ENCODE results near the gene TMEM117.
"Not testable (repeated sequence)": the region's sequence is repeated elsewhere in the genome, so short reads cannot be mapped to it uniquely, and the experiment has no call there.

Gene TMEM117

DNA sequence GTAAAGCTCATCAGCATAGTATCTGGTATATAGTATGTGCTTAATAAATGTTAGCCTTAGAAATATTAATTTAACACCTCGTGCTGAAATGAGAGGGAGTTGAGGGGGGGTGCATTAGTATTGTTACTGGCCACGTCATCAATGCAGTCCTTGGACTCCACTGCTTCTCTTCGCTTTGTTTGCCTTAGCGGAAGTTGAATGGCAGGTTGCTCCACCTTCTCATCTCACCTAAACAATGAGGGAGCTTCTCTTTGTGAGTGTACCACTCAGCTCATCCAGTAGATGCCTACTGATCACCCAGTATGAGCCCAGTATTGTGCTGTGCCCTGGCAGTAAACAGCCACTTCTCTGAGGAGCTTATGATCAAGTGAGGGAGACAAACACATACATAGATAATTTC lies 4.5 kb downstream of the TMEM117 start:
- DNase-seq (ENCODE audit: low read depth in 2 of 2): no peak

DNA sequence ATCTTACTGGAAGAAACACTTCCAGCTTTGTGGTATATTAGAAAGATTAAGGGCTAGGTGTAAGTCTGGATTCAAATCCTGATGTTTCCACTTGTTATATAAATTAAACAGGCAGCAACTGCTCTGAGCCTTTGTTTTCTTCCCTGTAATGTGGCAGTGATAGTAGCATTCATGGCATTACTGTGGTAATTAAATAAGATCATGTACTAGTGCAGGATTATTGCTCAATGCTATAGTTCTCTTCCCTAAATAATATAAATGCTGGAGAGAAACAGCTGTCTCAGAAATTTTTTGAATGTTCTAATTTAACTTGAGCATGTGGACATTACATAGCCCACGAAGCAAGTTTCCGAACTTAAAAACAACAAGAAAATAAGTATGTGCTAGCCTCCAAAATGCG lies 5.4 kb downstream of the TMEM117 start:
- no peak for DNase-seq (ENCODE audit: low read depth in 2 of 2)

DNA sequence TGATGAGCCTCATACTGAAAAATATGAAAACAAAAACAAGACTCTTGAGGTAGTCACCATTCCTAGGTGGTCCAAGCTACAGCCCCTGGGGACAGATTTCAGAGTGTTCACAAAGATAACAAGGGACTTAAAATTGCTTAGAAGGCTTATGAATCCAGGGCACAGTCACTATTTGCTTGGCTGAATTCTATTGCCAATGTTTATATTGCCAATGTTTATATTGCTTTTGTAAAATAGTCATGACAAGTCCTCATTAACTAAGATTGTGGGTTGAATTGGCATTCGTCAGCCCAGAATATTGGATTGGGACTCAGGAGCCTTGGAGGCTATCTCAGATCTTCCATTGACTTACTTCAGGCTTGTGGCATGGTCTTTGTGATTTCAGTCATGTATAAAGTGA lies 6.4 kb downstream of the TMEM117 start:
- no peak for DNase-seq (ENCODE audit: low read depth in 2 of 2)

DNA sequence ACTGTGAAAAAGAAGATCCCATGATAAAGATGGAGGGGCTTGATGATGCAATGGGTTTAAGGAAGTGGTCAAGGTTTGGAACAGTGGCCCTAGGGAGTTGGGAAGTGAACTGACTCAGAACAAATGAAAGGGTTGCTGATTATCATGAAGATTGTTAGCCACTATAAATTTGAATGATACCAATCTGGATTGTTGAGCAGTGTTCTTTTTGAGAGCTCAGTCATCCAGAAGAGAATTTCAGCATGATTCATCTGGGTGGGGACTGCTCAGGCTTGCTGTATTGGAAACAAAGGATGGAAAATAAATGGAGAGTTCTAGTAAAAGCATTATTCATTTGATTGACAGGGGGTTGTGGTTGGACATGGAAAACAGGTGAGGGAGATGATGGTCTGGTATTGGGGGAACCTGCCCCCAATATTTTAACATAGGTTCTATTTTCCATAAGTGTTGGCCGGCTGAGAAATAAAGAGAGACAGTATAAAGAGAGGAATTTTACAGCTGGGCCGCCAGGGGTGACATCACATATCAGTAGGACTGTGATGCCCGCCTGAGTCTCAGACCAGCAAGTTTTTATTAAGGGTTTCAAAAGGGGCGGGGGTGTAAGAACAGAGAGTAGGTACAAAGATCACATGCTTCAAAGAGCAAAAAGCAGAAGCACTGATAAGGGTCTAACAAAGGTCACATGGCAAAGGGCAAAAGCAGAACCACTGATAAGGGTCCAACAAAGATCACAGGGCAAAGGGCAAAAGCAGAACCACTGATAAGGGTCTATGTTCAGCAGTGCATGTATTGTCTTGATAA lies 11.7 kb downstream of the TMEM117 start:
- DNase-seq (ENCODE audit: low read depth in 2 of 2): not testable (repeated sequence)

DNA sequence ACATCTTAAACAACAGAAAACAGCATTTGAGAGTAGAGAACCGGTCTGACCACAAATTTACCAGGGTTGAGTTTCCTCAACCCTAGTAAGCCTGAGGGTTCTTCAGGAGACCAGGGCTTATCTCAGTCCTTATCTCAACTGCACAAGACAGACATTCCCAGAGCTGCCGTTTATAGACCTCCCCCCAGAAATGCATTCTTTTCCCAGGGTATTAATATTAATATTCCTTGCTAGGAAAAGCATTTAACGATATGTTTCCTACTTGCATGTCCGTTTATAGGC lies 12.3 kb downstream of the TMEM117 start:
- no peak for DNase-seq (ENCODE audit: low read depth in 2 of 2)

DNA sequence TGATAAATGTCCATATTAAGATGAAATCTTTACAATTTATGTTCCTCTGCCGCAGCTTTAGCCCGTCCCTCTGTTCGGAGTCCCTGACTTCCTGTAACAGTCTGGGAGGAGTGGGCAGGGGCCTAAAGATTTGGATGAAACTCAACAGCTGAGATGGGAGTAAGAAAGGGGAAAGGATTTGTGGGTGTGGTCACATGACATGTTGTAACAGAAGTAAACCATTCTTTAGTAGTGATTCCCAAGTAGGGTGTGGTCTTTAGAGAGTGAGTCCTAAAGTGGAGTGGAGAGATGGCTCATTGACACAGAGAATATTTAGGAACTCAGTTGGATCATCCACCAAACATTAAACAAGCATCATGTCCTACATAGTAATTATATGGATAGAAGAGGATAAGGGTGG lies 12.9 kb downstream of the TMEM117 start:
- DNase-seq (ENCODE audit: low read depth in 2 of 2): no peak

DNA sequence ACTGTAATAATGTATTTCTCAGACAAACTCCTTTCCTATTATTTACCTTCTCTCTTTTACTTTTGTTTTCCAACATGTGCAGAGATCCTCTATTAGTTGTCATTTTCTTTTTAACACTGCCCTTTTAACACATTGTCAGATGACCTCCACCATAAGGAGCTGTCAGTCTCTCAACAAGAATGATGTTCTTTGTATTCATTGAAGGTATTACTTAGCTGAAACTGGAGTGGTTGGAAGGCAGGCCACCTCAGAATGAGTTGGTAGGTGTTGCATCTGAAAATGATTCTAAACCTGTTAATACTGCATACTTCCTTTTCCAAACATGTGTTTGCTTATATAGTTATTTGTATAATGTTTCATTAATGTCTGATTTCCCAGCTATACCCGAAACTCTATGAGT lies 16.9 kb downstream of the TMEM117 start:
- no peak for DNase-seq (ENCODE audit: low read depth in 2 of 2)

DNA sequence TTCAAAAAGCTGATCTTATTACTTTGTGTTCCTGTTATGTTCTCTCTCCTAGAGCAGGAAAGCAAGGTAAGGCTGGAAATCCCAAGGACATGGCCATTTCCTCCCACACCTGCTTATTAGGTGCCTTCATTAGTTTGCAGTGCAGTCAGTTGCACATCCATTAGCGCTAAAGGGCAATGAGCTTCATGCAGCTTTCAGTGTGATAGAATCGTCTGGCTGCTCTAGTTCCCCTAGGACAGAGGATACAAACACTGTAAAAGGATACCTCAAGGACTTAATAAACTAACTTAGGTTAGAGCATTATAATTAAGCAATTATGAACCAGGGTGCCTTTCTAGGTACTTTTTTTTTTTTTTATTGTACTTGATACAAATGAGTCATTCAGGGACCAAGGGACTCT lies 21.1 kb downstream of the TMEM117 start:
- no peak for DNase-seq (ENCODE audit: low read depth in 2 of 2)

DNA sequence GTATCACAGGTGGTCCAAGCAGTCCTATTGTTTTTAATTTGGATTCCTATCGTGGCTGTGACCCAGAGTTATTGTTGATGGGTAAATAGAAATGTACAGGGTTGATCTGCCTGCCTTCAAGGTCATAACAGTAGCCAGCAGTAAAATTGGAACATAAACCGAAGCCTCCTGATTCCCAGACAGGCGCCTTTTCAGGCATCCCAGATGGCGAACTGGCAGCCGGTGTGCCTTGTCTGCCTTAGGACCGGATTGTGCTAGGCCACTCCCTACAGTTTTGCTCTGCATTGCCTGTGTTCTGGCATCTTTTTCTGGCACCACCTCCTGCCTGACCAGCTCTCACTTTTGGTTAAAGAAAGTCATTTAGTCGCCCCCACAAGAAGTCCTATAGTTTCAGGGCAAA lies 22.2 kb downstream of the TMEM117 start:
- no peak for DNase-seq (ENCODE audit: low read depth in 2 of 2)

DNA sequence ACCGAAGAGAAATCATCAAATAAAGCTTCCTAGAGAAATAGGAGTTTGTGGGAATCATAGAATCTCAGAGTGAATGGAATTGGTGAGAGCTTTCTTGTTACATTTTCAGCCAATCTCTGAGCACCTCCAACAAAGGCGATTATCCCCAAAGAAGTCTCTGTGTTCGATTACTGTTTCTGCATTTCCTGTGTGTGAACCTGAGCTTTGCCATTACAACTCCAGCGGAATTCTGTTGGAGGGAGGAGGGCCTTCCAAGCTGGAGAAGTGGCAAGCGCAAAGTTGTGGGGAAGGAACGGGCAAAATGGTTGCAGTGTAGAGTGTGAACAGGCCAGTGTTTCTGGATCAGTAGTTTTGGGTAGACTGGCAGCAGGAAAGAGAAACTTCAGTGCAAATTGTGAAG lies 23.1 kb downstream of the TMEM117 start:
- no peak for DNase-seq (ENCODE audit: low read depth in 2 of 2)

DNA sequence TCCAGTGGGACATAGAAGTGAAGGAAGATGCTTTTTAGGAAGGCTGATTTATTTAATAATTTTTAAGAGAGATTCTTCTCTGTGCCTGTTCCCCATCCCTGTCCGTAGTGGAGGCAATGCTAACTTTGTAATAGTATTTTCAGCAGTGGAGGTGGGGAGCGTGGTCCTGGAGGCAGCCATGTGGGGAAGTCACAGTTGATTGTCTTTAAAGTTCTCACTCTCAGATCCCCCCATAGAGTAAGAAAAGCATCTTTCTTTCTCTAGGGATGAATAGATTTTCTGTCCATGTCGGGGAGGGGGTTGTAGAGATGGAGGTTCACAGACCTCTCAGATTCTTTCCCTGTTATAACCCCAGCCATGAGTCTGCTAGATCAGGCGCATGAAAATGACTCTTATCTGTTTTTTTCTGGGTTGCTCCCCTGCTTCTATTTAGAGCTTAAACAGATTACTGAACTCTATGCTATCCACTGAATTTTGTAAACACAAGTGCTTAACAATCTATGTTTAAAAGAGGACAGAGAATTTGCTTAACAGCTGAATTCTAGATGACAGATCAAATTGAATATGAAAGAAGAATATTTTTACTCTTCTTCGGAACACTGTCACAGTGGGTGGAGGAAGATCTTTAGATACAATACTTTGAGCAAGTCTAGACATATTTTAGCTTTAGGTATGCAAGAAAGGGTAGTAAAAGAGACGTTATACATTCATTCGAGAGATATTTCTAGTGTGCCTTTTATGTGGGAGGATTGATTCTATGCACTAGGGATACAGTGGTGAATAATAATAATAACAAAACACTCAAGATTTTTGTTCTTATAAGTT lies 25.3 kb downstream of the TMEM117 start:
- no peak for DNase-seq (ENCODE audit: low read depth in 2 of 2)

DNA sequence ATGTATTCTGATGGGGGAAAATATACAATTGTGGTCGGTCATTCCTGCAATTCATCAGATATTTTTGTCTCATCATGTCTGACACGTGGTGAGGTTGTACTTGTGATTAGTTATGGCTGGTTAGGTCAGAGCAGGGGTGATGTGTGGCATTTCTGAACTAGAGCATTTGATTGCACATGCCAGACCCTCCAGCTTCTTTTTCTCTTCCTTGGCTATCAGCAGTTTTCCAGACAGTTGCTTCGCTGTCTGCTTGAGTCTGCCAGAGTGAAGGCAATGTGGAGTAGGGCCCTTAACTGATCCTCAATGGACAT lies 25.9 kb downstream of the TMEM117 start:
- DNase-seq (ENCODE audit: low read depth in 2 of 2): no peak

DNA sequence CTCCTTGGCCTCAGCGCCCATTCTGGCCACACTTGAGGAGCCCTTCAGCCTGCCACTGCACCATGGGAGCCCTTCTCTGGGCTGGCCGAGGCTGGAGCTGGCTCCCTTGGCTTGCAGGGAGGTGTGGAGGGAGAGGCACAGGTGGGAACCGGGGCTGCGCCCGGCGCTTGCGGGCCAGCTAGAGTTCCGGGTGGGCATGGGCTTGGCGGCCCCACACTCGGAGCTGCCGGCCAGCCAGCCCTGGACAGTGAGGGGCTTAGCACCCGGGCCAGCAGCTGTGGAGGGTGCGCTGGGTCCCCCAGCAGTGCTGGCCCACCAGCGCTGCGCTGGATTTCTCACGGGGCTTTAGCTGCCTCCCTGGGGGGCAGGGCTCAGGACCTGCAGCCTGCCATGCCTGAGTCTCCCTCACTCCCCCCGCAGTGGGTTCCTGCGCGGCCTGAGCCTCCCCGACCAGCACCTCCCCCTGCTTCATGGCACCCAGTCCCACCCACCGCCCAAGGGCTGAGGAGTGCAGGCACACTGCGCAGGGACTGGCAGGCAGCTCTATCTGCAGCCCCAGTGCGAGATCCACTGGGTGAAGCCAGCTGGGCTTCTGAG lies 28.0 kb downstream of the TMEM117 start:
- no peak for DNase-seq (ENCODE audit: low read depth in 2 of 2)

DNA sequence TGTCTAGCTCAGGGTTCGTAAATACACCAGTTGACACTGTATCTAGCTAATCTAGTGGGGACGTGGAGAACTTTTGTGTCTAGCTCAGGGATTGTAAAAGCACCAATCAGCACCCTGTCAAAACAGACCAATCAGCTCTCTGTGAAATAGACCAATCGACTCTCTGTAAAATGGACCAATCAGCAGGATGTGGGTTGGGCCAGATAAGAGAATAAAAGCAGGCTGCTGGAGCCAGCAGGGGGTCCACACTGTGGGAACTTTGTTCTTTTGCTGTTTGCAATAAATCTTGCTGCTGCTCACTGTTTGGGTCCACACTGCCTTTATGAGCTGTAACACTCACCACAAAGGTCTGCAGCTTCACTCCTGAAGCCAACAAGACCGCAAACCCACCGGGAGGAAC lies 28.7 kb downstream of the TMEM117 start:
- DNase-seq (ENCODE audit: low read depth in 2 of 2): not testable (repeated sequence)

DNA sequence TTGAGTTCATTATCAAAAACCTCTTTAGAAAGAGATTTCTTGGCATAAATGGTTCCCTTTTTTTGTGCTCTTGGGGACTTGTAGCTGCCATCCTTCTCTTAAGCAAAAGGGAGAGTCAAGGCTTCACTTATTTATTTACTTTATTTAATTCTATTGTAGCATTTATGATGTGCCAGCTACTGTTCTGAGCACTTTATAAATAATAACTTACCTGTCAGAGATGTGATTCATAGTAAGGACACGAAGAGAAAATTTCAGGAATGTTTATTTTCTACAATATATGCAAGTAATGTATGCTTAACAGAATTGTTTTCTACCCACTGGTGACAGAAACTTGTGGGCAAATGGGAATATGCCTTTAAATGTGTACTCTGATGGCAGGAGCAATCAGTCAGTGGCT lies 33.3 kb downstream of the TMEM117 start:
- no peak for DNase-seq (ENCODE audit: low read depth in 2 of 2)

DNA sequence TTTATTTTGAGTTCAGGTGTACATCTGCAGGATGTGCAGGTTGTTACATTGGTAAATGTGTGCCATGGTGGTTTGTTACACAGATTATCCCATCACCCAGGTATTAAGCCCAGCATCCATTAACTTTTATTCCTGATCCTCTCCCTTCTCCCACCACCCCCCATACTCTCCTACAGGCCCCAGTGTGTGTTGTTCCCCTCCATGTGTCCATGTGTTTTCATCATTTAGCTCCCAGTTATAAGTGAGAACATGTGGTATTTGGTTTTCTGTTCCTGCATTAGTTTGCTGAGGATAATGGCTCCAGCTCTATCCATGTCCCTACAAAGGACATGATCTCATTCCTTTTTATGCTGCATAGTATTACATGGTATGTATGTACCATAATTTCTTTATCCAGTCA lies 33.9 kb downstream of the TMEM117 start:
- not testable (repeated sequence) for DNase-seq (ENCODE audit: low read depth in 2 of 2)

DNA sequence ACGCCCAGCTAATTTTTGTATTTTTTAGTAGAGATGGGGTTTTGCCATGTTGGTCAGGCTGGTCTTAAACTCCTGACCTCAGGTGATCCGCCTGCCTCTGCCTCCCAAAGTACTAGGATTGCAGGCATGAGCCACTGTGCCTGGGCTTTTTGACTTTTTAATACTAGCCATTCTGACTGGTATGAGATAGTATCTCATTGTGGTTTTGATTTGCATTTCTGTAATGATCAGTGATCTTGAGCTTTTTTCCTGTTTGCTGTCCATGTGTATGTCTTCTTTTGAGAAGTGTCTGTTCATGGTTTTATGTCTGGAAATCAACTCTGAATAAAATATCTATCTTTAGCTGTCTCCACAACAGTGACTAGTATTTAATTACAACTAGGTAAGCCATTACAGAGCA lies 35.4 kb downstream of the TMEM117 start:
- DNase-seq (ENCODE audit: low read depth in 2 of 2): not testable (repeated sequence)

DNA sequence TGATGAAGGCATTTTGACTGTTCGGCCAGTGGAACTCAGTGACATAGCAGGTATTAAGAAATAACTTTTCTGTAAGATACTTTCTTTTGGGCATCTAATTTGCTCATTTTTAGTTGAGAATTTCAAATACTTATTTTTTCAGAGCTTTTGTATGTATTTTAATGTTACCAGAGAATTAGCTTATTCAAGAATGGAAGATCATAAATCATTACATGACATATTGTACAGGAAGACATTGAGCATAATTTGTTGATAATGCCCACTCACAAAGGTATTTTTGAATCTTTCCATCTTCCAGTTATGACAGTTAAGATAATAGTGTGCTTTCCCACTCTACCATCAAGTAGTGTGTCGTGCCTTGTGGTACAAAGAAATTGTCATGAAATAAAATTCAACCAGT lies 36.5 kb downstream of the TMEM117 start:
- DNase-seq (ENCODE audit: low read depth in 2 of 2): no peak

DNA sequence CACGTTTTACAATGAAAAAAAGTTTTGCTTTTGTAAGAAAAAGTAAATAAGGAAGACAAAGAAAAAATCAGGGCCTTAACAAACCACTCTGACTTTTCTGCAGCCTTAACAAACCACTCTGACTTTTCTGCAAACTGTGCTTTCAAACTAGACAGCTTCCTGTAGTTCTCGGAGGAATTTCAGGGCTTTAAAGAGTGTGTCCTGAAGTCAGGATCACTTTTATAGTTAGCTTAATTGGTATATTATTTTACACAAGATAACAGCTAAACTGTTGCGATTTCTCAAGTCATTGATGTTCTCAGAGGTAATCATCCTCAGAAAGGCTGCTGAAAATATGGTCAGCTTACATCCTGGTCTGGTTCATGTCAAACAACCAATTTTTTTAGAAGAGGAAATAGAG lies 42.2 kb downstream of the TMEM117 start:
- DNase-seq (ENCODE audit: low read depth in 2 of 2): no peak

DNA sequence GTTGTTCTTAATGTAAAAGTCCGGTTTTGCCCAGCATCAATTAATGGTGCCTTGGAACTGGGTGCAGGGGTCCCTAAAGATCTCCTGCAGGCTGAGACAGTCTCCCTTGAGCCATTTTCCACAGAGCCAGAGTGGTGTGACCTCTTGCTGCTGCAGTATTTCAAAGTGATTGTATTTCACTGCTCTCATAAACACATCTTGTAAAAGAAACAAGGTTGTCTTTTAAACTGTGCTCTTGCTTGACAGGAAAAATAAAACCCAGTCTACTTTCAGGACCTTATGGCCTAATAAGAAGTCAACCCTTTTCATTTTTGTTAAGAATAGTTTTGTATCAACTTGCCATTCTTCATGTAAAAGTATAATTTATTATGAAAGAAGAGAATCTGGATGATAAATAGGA lies 44.7 kb downstream of the TMEM117 start:
- no peak for DNase-seq (ENCODE audit: low read depth in 2 of 2)

DNA sequence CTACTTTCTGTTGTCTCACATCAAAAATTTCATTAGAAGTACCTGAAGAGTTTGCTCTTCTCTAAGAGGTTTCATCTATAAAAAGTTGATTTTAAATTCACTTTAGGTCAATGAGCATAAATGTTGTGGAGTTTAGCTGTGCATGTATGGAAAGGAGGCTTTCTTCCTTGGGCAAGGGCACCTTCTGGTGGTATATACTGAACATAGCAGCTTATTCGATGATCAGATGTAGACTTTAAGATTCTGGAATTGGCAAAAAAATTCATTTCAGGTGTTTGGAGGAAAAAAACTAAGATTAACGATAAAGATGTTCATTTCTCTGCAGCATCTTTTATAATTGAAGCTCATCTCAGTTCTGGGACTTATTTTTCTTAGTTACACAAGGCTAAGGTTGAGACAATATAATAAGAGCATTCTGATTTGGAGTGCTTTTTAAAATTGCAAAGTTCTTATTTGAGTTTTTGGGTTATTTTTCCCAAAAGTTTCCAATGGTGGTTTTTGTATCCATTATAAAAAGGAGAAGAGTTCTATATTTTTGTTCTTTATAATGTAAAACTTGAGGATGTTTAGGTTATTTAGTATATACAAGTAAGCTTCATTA lies 46.8 kb downstream of the TMEM117 start:
- DNase-seq (ENCODE audit: low read depth in 2 of 2): no peak

DNA sequence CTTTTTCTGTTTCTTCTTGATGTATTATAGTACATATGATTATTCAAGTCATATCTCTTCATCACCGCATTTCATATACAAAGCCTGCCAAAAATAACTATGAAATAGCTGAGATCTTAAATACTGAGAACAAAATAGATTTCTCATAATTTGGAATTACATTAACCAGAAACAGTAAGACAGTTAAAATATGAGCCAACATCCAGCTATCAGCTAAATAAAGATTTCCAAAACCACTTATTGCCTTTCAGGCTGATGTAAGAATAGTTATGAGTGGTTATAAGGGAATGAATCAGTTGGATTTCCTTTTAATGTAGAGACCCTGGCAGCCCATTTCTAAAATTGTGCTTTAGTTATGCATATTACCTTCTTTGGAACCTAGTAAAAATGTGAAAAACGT lies 47.4 kb downstream of the TMEM117 start:
- no peak for DNase-seq (ENCODE audit: low read depth in 2 of 2)

DNA sequence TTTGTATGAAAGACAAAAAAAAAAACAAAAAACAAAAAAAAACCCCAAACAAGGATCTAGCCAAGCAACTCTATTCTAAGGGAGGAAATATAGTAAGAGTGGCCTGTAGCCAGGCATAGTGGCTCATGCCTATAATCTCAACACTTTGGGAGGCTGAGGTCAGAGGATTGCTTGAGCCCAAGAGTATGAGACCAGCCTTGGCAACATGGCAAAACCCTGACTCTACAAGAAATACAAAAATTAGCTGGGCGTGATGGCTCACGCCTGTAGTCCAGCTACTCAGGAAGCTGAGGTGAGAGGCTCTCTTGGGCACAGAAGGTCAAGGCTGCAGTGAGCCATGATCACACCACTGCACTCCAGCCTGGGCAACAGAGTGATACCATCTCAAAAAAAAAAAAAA lies 47.9 kb downstream of the TMEM117 start:
- no peak for DNase-seq (ENCODE audit: low read depth in 2 of 2)
